ENCODE results near the gene RPS6KC1.

GRCh38 chr1:213201380-213202155 lies 150.5 kb downstream of the RPS6KC1 start:
- TF ChIP-seq POLR2A (IDR thresholded peaks at IDR 0.05; ENCODE audit: low read depth, low read length) = no peak
- TF ChIP-seq POLR2AphosphoS5 (IDR thresholded peaks at IDR 0.05; ENCODE audit: low read depth, low read length) = no peak
- TF ChIP-seq TAF1 (IDR thresholded peaks at IDR 0.05; ENCODE audit: low read depth, low read length) = no peak

All from GM12891 (cell line).